Lower leg skin (tissue), 3 donors: ENCODE data around the gene CAMK1G.

ENCODE experiments used
- POLR2A ChIP-seq, 2 donors: fragments of 450-650 bp; IDR thresholded peaks; one replicate each; pipeline ENCODE4 v1.6.1; 2016 to 2017; ENCODE audit warnings: antibody characterized with exemption in 2 of 2, mild to moderate bottlenecking in 1 of 2, moderate library complexity in 1 of 2
- TF ChIP-seq, protein P1 (sequence below), 3 donors: fragments of 450-650 bp; IDR thresholded peaks; one replicate each; pipeline ENCODE4 v1.5.1; 2016; ENCODE audit warnings: antibody characterized with exemption in 3 of 3, mild to moderate bottlenecking in 3 of 3, moderate library complexity in 2 of 3

- TF ChIP-seq, protein P1, sequence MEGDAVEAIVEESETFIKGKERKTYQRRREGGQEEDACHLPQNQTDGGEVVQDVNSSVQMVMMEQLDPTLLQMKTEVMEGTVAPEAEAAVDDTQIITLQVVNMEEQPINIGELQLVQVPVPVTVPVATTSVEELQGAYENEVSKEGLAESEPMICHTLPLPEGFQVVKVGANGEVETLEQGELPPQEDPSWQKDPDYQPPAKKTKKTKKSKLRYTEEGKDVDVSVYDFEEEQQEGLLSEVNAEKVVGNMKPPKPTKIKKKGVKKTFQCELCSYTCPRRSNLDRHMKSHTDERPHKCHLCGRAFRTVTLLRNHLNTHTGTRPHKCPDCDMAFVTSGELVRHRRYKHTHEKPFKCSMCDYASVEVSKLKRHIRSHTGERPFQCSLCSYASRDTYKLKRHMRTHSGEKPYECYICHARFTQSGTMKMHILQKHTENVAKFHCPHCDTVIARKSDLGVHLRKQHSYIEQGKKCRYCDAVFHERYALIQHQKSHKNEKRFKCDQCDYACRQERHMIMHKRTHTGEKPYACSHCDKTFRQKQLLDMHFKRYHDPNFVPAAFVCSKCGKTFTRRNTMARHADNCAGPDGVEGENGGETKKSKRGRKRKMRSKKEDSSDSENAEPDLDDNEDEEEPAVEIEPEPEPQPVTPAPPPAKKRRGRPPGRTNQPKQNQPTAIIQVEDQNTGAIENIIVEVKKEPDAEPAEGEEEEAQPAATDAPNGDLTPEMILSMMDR (IDR thresholded peaks at IDR 0.05) = no peak
- TF ChIP-seq POLR2A (IDR thresholded peaks at IDR 0.05) = no peak
These were observed 59.3 kb downstream of the CAMK1G start for GRCh38 chr1:209642816-209643215.
